SU-DHL-6 (cell line): Measurements from ENCODE around the gene GRAMD4.
"Not testable (repeated sequence)": the region's sequence is repeated elsewhere in the genome, so short reads cannot be mapped to it uniquely, and the experiment has no call there.

Experiments
- H2AFZ ChIP-seq: fragments of 200-600 bp; sonication (generic); 2 replicates; pipeline ENCODE4 v1.6.1; 2014; ENCODE audit warnings: low read depth, mild to moderate bottlenecking, moderate library complexity, mixed read lengths, antibody characterized with exemption, low read length; ENCODE audit not compliant: severe bottlenecking
- H3F3A ChIP-seq: fragments of 200-600 bp; shearing (Covaris generic); 2 replicates; pipeline ENCODE4 v1.6.0; 2016; ENCODE audit warnings: antibody characterized with exemption, mild to moderate bottlenecking; ENCODE audit not compliant: insufficient read depth
- H3K27ac ChIP-seq: fragments of 200-600 bp; sonication (generic); 2 replicates; pipeline ENCODE4 v1.5.1; 2016; ENCODE audit warnings: low read depth, mild to moderate bottlenecking, low read length, moderate library complexity, mixed read lengths
- H3K27me3 ChIP-seq: fragments of 200-600 bp; sonication (generic), shearing (Covaris generic); 2 replicates; pipeline ENCODE4 v1.6.0; 2014; ENCODE audit warnings: mild to moderate bottlenecking, low read length
- H3K36me3 ChIP-seq: fragments of 200-600 bp; sonication (generic); 2 replicates; pipeline ENCODE4 v1.6.1; 2014; ENCODE audit warnings: mild to moderate bottlenecking, low read length, mixed read lengths
- H3K4me2 ChIP-seq: fragments of 300-600, 200-600 bp; shearing (Covaris generic), sonication (generic); 2 replicates; pipeline ENCODE4 v1.6.0; 2014; ENCODE audit warnings: low read length, low read depth, mild to moderate bottlenecking; ENCODE audit not compliant: poor library complexity, severe bottlenecking
- H3K4me3 ChIP-seq: fragments of 200-600 bp; sonication (generic); 2 replicates; pipeline ENCODE4 v1.5.1; 2014; ENCODE audit warnings: antibody characterized with exemption, low read length, mild to moderate bottlenecking, mixed read lengths; ENCODE audit not compliant: insufficient read depth, poor library complexity, severe bottlenecking
- H3K79me2 ChIP-seq: fragments of 200-600 bp; sonication (generic); 2 replicates; pipeline ENCODE4 v1.6.1; 2014; ENCODE audit warnings: mild to moderate bottlenecking, low read length, moderate library complexity; ENCODE audit not compliant: insufficient read depth
- H3K9ac ChIP-seq: fragments of 200-600 bp; sonication (generic); 2 replicates; pipeline ENCODE4 v1.7.0; 2014; ENCODE audit warnings: mild to moderate bottlenecking, low read length
- H3K9me2 ChIP-seq: fragments of 200-600 bp; sonication (generic); replicated peaks from 2 replicates; pipeline ENCODE4 v1.6.1; 2014; ENCODE audit warnings: low read length; ENCODE audit not compliant: insufficient read depth
- H3K9me3 ChIP-seq: fragments of 200-600 bp; sonication (generic); 2 replicates; pipeline ENCODE4 v1.6.1; 2014; ENCODE audit warnings: low read length, mixed read lengths; ENCODE audit not compliant: insufficient read depth
- H4K20me1 ChIP-seq: fragments of 200-600 bp; sonication (generic); 2 replicates; pipeline ENCODE4 v1.6.1; 2014; ENCODE audit warnings: low read depth, mild to moderate bottlenecking, antibody characterized with exemption, low read length, moderate library complexity, mixed read lengths
- CTCF ChIP-seq: fragments of 200-600 bp; sonication (generic); IDR thresholded peaks from one replicate; pipeline ENCODE4 v1.5.1; 2017; ENCODE audit warnings: antibody characterized with exemption, mild to moderate bottlenecking, low read length, moderate library complexity; ENCODE audit not compliant: insufficient read depth, poor library complexity, severe bottlenecking
- EZH2phosphoT487 ChIP-seq: fragments of 200-600 bp; sonication (generic), shearing (Covaris generic); conservative IDR thresholded peaks from 2 replicates; pipeline ENCODE4 v1.6.1; 2018; ENCODE audit warnings: mild to moderate bottlenecking, antibody characterized with exemption, low read length, moderate library complexity, mixed read lengths

The GRAMD4 gene

GRCh38 chr22:46632646-46633249 is 12.6 kb downstream of the GRAMD4 start:
- no peaks in the 10 kb centered on the region for H4K20me1 ChIP-seq
- no peak overlapping the region for H2AFZ ChIP-seq
- H3K9me3 ChIP-seq = no peaks in the 10 kb centered on the region
- H3K4me2 ChIP-seq = no peak overlapping the region
- no peak overlapping the region for H3K4me3 ChIP-seq
- H3K27ac ChIP-seq = no peak overlapping the region
- no peak for TF ChIP-seq EZH2phosphoT487
- TF ChIP-seq CTCF = no peak
- H3K36me3 ChIP-seq = no peaks in the 10 kb centered on the region
- no peaks in the 10 kb centered on the region for H3F3A ChIP-seq
- no peaks in the 10 kb centered on the region for H3K9me2 ChIP-seq
- H3K27me3 ChIP-seq = no peaks in the 10 kb centered on the region
- H3K9ac ChIP-seq = no peak overlapping the region
- no peaks in the 10 kb centered on the region for H3K79me2 ChIP-seq

DNA sequence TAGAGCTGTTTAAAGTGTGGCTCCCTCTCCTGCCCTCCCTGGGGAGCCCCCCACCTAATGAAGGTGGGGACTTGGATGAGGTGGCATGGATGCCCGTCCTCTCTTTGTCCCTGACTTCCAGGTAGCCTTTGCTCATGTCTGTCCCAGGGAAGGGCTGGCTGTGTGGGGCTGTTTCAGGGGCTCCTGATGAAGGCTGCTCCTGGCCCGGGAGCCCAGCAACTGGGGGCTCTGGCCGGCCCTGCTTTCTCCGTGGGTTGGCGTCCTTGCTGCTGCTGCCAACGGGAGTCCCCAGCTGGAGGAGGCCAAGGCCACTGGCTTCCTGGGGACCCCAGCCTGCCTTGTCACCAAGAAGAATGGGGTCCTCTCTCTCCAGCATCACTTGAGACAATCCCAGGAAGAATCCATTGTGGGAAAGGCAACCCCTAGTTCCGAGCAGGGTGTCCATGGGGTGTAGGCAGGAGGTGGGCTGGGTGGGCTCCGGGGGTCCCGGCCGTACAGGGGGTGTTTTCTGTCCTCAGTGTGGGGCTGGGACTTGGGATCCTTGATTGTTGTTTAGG is 13.2 kb downstream of the GRAMD4 start:
- no peak overlapping the region for H3K4me3 ChIP-seq
- no peaks in the 10 kb centered on the region for H3K27me3 ChIP-seq
- no peaks in the 10 kb centered on the region for H3K9me2 ChIP-seq
- H3K4me2 ChIP-seq = no peak overlapping the region
- H3K27ac ChIP-seq = no peak overlapping the region
- no peak overlapping the region for H2AFZ ChIP-seq
- H3K36me3 ChIP-seq = no peaks in the 10 kb centered on the region
- TF ChIP-seq CTCF = no peak
- TF ChIP-seq EZH2phosphoT487 = no peak
- H3K79me2 ChIP-seq = no peaks in the 10 kb centered on the region
- no peaks in the 10 kb centered on the region for H3F3A ChIP-seq
- no peaks in the 10 kb centered on the region for H4K20me1 ChIP-seq
- no peak overlapping the region for H3K9ac ChIP-seq
- H3K9me3 ChIP-seq = no peaks in the 10 kb centered on the region

DNA sequence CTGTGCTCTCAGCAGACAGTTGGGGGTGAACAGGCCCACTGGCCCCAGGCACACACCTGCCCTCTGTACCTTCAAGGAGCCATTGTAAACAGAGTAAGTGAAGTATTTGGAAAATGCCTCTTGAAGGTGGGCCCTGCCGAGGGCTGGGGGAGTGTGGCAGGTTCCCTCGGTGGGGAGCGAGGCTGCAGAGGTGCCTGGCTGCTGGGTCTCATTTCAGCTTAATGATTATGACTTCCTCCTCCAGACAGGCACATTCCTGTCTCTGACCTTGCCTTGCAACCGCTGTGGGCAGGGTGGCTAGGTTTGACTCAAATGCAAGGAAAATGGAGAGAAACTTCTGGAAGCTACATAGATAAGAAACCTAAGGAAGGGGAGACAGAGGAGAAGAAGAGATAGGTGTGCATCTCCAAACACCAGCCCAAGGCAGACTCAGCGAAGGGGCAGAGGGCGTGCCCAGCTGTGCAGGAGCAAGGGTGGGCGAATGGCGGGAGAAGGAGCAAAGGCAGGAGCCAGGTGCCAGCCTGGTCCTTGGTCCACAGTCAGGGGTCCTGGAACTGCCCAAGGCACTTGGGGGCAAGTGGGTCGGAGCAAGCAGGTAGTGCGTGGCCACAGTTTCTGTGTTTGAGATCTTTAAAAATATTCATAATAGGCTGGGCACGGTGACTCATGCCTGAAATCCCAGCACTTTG is 14.0 kb downstream of the GRAMD4 start:
- no peaks in the 10 kb centered on the region for H3K79me2 ChIP-seq
- no peaks in the 10 kb centered on the region for H3K36me3 ChIP-seq
- H2AFZ ChIP-seq = no peak overlapping the region
- H3F3A ChIP-seq = no peaks in the 10 kb centered on the region
- H3K9me2 ChIP-seq = no peaks in the 10 kb centered on the region
- no peaks in the 10 kb centered on the region for H4K20me1 ChIP-seq
- no peak overlapping the region for H3K9ac ChIP-seq
- H3K27me3 ChIP-seq = no peaks in the 10 kb centered on the region
- no peak overlapping the region for H3K27ac ChIP-seq
- H3K4me3 ChIP-seq = no peak overlapping the region
- no peaks in the 10 kb centered on the region for H3K9me3 ChIP-seq
- no peak overlapping the region for H3K4me2 ChIP-seq
- TF ChIP-seq EZH2phosphoT487 (no peak), CTCF (no peak)

DNA sequence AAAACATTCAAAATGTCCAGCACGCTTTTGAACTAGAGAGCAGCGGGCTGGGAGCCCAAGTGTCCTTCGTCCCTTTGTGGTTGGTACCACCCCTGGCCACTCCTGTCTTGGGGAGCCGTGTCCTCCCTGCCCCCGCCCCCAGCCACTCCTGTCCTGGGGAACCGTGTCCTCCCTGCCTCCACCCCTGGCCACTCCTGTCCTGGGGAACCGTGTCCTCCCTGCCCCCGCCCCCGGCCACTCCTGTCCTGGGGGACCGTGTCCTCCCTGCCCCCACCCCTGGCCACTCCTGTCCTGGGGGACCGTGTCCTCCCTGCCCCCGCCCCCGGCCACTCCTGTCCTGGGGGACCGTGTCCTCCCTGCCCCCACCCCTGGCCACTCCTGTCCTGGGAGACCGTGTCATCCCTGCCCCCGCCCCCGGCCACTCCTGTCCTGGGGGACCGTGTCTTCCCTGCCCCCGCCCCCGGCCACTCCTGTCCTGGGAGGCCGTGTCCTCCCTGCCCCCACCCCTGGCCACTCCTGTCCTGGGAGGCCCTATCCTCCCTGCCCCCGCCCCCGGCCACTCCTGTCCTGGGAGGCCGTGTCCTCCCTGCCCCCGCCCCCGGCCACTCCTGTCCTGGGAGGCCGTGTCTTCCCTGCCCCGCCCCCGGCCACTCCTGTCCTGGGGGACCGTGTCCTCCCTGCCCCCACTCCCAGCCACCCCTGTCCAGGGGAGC is 14.9 kb downstream of the GRAMD4 start:
- not testable (repeated sequence) for H3K9me2 ChIP-seq, H3K79me2 ChIP-seq, H3F3A ChIP-seq, H3K27ac ChIP-seq, H3K9me3 ChIP-seq, H3K36me3 ChIP-seq, H3K27me3 ChIP-seq, H3K4me2 ChIP-seq, H2AFZ ChIP-seq, H3K4me3 ChIP-seq, H3K9ac ChIP-seq, H4K20me1 ChIP-seq
